Caco-2 (cell line): ENCODE measurements around the gene PDE11A. TPM values are rescaled to one million over a fixed set of nuclear protein-coding genes. Genes with fewer than 3 reads are reported as not detected.

Source experiments
- BruUV-seq: library from RNA; stranded (reverse); fragments of 400-500 nt; replicated peaks from 2 replicates; lab custom pipeline; 2021; lab: Mats Ljungman, UMichigan
- CTCF ChIA-PET: fragments of 300-600 bp; sonication (Branson Sonifier 250); formaldehyde crosslinking; loops from one replicate; lab custom pipeline; 2022; ENCODE audit warnings: antibody characterized with exemption; lab: Charles Lee
- POLR2A ChIA-PET: fragments of 300-600 bp; sonication (Branson Sonifier 250); formaldehyde crosslinking; loops from one replicate; lab custom pipeline; 2022; ENCODE audit warnings: antibody characterized with exemption; lab: Charles Lee
- DNase-seq, 2 experiments: peaks; one replicate each; pipeline versions ENCODE4 v3.0.0 to v3.0.0-alpha.2; 2020 to 2022
- H3K27me3 ChIP-seq: replicated peaks from 2 replicates; pipeline ENCODE4 v1.6.0; 2011; ENCODE audit warnings: low read length; ENCODE audit not compliant: control insufficient read depth, insufficient read depth
- H3K36me3 ChIP-seq: 2 replicates; pipeline ENCODE4 v1.5.1; 2011; ENCODE audit warnings: low read length; ENCODE audit not compliant: control insufficient read depth, insufficient read depth
- H3K4me1 ChIP-seq: fragments of 250-450 bp; sonication (Bioruptor Pico); 2 replicates; pipeline ENCODE4 v1.5.1; 2020; ENCODE audit warnings: mild to moderate bottlenecking
- H3K4me3 ChIP-seq: 2 replicates; pipeline ENCODE4 v1.5.1; 2011; ENCODE audit warnings: low read depth, mild to moderate bottlenecking, control low read depth, low read length
- H3K9me3 ChIP-seq: fragments of 250-450 bp; sonication (Bioruptor Pico); 2 replicates; pipeline ENCODE4 v1.5.1; 2020; ENCODE audit warnings: mild to moderate bottlenecking, moderate library complexity
- H3K27ac Mint-ChIP-seq: one replicate; pipeline ENCODE4 v1.8.0; 2022; ENCODE audit warnings: mixed read lengths; ENCODE audit not compliant: unreplicated experiment
- H3K27me3 Mint-ChIP-seq: one replicate; pipeline ENCODE4 v1.8.0; 2022; ENCODE audit warnings: mixed read lengths; ENCODE audit not compliant: insufficient read depth, unreplicated experiment
- H3K36me3 Mint-ChIP-seq: one replicate; pipeline ENCODE4 v1.8.0; 2022; ENCODE audit warnings: mild to moderate bottlenecking, mixed read lengths; ENCODE audit not compliant: insufficient read depth, unreplicated experiment
- H3K4me1 Mint-ChIP-seq: one replicate; pipeline ENCODE4 v1.8.0; 2022; ENCODE audit warnings: low read depth, mixed read lengths; ENCODE audit not compliant: unreplicated experiment
- H3K4me3 Mint-ChIP-seq: one replicate; pipeline ENCODE4 v1.8.0; 2022; ENCODE audit warnings: mild to moderate bottlenecking, moderate library complexity, mixed read lengths; ENCODE audit not compliant: unreplicated experiment
- H3K9me3 Mint-ChIP-seq: one replicate; pipeline ENCODE4 v1.8.0; 2022; ENCODE audit warnings: mixed read lengths; ENCODE audit not compliant: unreplicated experiment
- intact Hi-C: fragments of 100-400 bp; cut with micrococcal nuclease; formaldehyde crosslinking; loops from one replicate; pipeline ENCODE4 v1.10.0; 2022; ENCODE audit not compliant: unreplicated experiment
- total RNA-seq: library from RNA; stranded (reverse); gene quantifications from 2 replicates; pipeline ENCODE4 v1.2.3, GENCODE V29; 2022
- TF ChIP-seq, protein P1 (sequence below), 2 experiments: fragments of 200-600 bp in 1 of 2; IDR thresholded peaks; 1 replicate in 1 of 2; 2 replicates in 1 of 2; pipeline versions ENCODE4 v1.5.1 to v1.8.0; 2011 to 2022; ENCODE audit warnings: antibody characterized with exemption in 1 of 2, control low read depth in 1 of 2, inconsistent platforms in 1 of 2, low read depth in 1 of 2, low read length in 1 of 2, mild to moderate bottlenecking in 1 of 2, moderate library complexity in 1 of 2; ENCODE audit not compliant: insufficient read depth in 1 of 2, severe bottlenecking in 1 of 2, unreplicated experiment in 1 of 2

The PDE11A gene
- total RNA-seq, 1 experiment from 2014 or later: 0.25 TPM

DNA sequence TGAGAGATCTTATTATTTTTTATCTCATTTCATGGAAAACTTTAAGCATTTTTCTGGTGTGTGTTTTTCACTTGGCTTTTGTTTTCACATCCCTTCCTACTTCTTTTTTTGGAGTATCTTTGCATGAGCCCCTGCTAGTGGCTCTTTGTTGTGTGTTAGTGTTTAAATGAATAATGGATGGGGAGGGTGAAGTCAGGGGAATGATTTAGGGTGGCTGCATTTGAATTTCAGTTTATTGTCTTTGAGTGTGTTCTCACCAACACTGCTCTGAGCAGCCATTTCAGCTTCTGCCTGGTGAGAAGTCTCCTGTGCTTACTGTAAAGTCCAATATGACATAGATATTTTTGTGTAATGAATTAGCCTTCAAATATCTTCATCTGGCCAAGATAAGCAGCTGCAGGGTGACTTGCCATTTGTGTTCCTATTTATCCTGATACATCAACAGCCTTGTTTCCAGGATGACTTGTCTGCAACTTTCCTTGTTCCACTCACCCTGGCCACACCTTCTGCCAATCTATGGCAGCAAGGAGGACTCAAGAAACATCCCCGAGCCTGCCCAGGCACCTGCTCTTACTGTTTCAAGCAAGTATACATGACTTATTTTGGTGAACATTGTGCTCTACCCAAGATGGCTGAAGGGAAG, 182.6 kb downstream of the PDE11A start:
- no peak overlapping the region for H3K4me3 Mint-ChIP-seq
- H3K27ac Mint-ChIP-seq: no peak overlapping the region
- H3K9me3 Mint-ChIP-seq: no peaks in the 10 kb centered on the region
- CTCF ChIA-PET: no interaction called here
- no peak for DNase-seq
- H3K27me3 ChIP-seq: no peaks in the 10 kb centered on the region
- H3K4me1 ChIP-seq: peaks cover 11% of the 10 kb centered on the region
- no peaks in the 10 kb centered on the region for H3K36me3 ChIP-seq
- no peak overlapping the region for H3K4me3 ChIP-seq
- no peaks in the 10 kb centered on the region for H3K36me3 Mint-ChIP-seq
- POLR2A ChIA-PET: no interaction called here
- H3K27me3 Mint-ChIP-seq: peaks cover 9% of the 10 kb centered on the region
- TF ChIP-seq, protein P1, sequence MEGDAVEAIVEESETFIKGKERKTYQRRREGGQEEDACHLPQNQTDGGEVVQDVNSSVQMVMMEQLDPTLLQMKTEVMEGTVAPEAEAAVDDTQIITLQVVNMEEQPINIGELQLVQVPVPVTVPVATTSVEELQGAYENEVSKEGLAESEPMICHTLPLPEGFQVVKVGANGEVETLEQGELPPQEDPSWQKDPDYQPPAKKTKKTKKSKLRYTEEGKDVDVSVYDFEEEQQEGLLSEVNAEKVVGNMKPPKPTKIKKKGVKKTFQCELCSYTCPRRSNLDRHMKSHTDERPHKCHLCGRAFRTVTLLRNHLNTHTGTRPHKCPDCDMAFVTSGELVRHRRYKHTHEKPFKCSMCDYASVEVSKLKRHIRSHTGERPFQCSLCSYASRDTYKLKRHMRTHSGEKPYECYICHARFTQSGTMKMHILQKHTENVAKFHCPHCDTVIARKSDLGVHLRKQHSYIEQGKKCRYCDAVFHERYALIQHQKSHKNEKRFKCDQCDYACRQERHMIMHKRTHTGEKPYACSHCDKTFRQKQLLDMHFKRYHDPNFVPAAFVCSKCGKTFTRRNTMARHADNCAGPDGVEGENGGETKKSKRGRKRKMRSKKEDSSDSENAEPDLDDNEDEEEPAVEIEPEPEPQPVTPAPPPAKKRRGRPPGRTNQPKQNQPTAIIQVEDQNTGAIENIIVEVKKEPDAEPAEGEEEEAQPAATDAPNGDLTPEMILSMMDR (IDR thresholded peaks at IDR 0.05; ENCODE audit: insufficient read depth in 1 of 2, low read depth in 1 of 2, low read length in 1 of 2, severe bottlenecking in 1 of 2, unreplicated experiment in 1 of 2): no peak
- BruUV-seq: no TSS peak
- intact Hi-C loops: no loop called here
- H3K4me1 Mint-ChIP-seq: peaks cover 10% of the 10 kb centered on the region
- H3K9me3 ChIP-seq: no peaks in the 10 kb centered on the region; the same call in 1 of the 2 replicates

DNA sequence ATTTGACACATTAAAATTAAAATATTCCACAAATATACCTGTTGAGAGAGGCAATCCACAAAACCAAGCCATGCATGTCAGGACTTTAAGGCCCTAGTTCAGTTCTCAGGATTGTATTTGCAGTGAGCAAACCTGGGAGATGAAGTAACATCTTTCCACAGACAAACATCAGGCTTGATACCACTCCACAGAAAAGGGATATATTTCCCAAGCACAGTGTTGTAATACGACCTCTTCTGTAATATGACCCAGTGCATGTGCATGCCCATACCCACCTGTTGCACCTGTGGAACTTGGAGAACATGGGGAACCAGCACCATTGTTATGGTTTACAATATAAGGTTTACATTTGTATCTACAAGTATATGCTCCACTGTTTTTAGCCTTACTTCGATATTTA, 184.0 kb downstream of the PDE11A start:
- BruUV-seq: no TSS peak
- CTCF ChIA-PET: no interaction called here

DNA sequence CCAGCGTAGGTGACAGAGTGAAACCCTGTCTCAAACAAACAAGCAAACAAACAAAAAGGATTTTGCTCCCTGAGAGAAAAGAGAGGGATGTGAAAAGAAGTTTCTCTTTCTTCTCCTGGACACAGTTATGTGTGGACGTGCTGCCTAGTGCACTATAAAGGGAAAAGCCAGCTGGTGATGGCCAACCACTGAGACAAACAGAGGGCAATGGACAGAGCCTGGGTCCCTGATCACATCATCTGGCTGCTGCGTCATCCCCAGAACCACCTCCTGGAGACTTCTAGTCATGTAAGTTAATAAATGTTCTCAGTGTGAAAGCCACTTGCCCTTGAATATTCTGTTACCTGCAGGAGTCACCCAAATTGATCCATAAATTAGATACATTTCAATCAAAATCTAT, 184.9 kb downstream of the PDE11A start:
- Mint-ChIP-seq H3K36me3 (no peaks in the 10 kb centered on the region), H3K4me3 (no peak overlapping the region), H3K4me1 (no peaks in the 10 kb centered on the region), H3K27me3 (peaks cover 15% of the 10 kb centered on the region), H3K27ac (no peak overlapping the region), H3K9me3 (no peaks in the 10 kb centered on the region)
- TF ChIP-seq, protein P1 (IDR thresholded peaks at IDR 0.05; ENCODE audit: insufficient read depth in 1 of 2, low read depth in 1 of 2, low read length in 1 of 2, severe bottlenecking in 1 of 2, unreplicated experiment in 1 of 2): no peak
- H3K9me3 ChIP-seq: no peaks in the 10 kb centered on the region; the same call in 1 of the 2 replicates
- no peaks in the 10 kb centered on the region for H3K36me3 ChIP-seq
- ChIA-PET CTCF (no interaction called here), POLR2A (no interaction called here)
- H3K4me1 ChIP-seq: no peaks in the 10 kb centered on the region
- intact Hi-C loops: no loop called here
- BruUV-seq: no TSS peak
- H3K4me3 ChIP-seq: no peak overlapping the region
- H3K27me3 ChIP-seq: no peaks in the 10 kb centered on the region
- DNase-seq: no peak

More for the DNA sequence above, 184.0 kb downstream of the PDE11A start:
- Mint-ChIP-seq H3K27me3 (peaks cover 15% of the 10 kb centered on the region), H3K4me3 (no peak overlapping the region), H3K27ac (no peak overlapping the region), H3K9me3 (no peaks in the 10 kb centered on the region), H3K36me3 (no peaks in the 10 kb centered on the region), H3K4me1 (no peaks in the 10 kb centered on the region)
- POLR2A ChIA-PET: no interaction called here
- Histone ChIP-seq H3K4me1 (no peaks in the 10 kb centered on the region), H3K9me3 (no peaks in the 10 kb centered on the region; the same call in 1 of the 2 replicates), H3K4me3 (no peak overlapping the region), H3K27me3 (no peaks in the 10 kb centered on the region), H3K36me3 (no peaks in the 10 kb centered on the region)
- TF ChIP-seq, protein P1 (IDR thresholded peaks at IDR 0.05; ENCODE audit: insufficient read depth in 1 of 2, low read depth in 1 of 2, low read length in 1 of 2, severe bottlenecking in 1 of 2, unreplicated experiment in 1 of 2): no peak
- no peak for DNase-seq
- intact Hi-C loops: no loop called here
